H1 (cell line): ENCODE measurements around the gene WHAMM. TPM values are rescaled to one million over a fixed set of nuclear protein-coding genes. Genes with fewer than 3 reads are reported as not detected.
A peak's percentile ranks its signal among the peaks of the same experiment; 100 is the strongest.

Experiments used
- HDAC6 ChIP-seq: IDR thresholded peaks from one replicate; pipeline ENCODE4 v1.7.1; 2012; ENCODE audit warnings: low read depth, mild to moderate bottlenecking, inconsistent platforms, low read length, moderate library complexity
- RNF2 ChIP-seq: fragments of 200-900, 300-1000 bp; sonication (generic); IDR thresholded peaks from 2 replicates; pipeline ENCODE4 v1.7.1; 2016; ENCODE audit warnings: borderline replicate concordance, low read depth, mild to moderate bottlenecking, antibody characterized with exemption, low read length; ENCODE audit not compliant: poor library complexity, severe bottlenecking; ENCODE audit errors: missing control alignments
- SIN3A ChIP-seq, 2 experiments: IDR thresholded peaks in 1 of 2; conservative IDR thresholded peaks in 1 of 2; 2 replicates each; pipeline ENCODE4 v1.6.1; 2011 to 2012; ENCODE audit warnings: low read length in 2 of 2, improper control_type of control experiment in 1 of 2, low read depth in 1 of 2, mild to moderate bottlenecking in 1 of 2
- polyA plus RNA-seq, 7 experiments: library from polyadenylated mRNA; depleted of rRNA in 3 of 7; stranded (reverse) in 5 of 7; unstranded in 2 of 7; fragments of >200 nt in 5 of 7; fragments of 200-250 nt in 2 of 7; gene quantifications; 1 replicate in 5 of 7; 2 replicates in 1 of 7; 4 replicates in 1 of 7; pipeline versions ENCODE4 v1.2.1 to v1.2.3, GENCODE V29; 2011 to 2013; ENCODE audit warnings: missing spikeins in 2 of 7, mixed read lengths in 2 of 7
- total RNA-seq: library from RNA; stranded (reverse); fragmentation: NEBNext Ultra II Directional; extraction: Animal tissue kit (Norgen Biotek cat#: 25700); gene quantifications from 2 replicates; pipeline ENCODE4 v1.2.1, GENCODE V29; 2021
- TF ChIP-seq, protein P1 (sequence below): fragments of 300-600 bp; sonication (generic); IDR thresholded peaks from 2 replicates; pipeline ENCODE4 v1.7.1; 2012; ENCODE audit warnings: low read length, moderate library complexity, mild to moderate bottlenecking, inconsistent platforms; ENCODE audit not compliant: insufficient replicate concordance
- TF ChIP-seq, protein P2 (sequence below), 3 experiments: IDR thresholded peaks; 1 replicate in 2 of 3; 2 replicates in 1 of 3; pipeline versions ENCODE4 v1.5.1 to v1.6.1; 2011; ENCODE audit warnings: low read length in 3 of 3, mild to moderate bottlenecking in 3 of 3, inconsistent platforms in 2 of 3, low read depth in 1 of 3, moderate library complexity in 1 of 3; ENCODE audit not compliant: insufficient read depth in 1 of 3; ENCODE audit errors: control extremely low read depth in 1 of 3

WHAMM gene
- total and polyA plus RNA-seq, 2 of the 8 experiments (the other 6 are each of a cell fraction or from before 2014, with no cell fraction given) = 1.1 to 3.3 TPM

DNA sequence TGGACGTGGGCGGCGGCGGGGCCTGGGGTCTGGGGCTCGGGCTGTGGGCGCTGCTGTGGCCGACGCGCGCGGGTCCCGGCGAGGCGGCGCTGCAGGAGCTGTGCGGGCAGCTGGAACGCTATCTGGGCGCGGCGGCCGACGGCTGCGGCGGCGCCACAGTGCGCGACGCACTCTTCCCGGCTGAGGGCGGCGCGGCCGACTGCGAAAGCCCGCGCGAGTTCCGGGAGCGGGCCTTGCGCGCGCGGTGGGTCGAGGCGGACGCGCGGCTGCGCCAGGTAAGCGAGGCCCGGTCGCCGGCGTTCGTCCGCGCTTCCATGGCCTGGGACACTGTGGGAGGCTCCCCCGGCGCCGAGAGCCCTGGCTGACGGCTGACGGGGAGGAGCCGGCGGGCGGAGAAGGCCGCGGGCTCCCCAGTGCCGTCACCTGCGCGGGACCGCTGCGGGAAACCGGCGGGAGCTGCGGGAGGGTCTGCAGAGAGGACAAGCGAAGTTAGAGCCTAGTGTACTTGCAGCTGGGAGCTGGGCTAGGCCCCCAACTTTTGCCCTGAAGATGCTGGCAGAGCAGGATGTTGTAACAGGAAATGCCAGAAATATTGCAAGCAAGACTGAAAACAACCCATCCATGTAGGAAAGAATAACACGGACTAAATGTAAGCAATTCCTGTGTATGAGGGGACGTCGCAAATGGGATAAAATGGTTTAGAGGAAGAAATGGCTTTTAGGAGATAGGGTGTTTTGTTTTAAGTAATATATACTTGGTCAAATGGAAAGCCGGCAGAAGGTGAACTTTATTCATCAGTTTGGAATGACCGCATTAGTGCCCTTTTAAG is 847 bp downstream of the WHAMM start (continued):
- TF ChIP-seq, protein P1, sequence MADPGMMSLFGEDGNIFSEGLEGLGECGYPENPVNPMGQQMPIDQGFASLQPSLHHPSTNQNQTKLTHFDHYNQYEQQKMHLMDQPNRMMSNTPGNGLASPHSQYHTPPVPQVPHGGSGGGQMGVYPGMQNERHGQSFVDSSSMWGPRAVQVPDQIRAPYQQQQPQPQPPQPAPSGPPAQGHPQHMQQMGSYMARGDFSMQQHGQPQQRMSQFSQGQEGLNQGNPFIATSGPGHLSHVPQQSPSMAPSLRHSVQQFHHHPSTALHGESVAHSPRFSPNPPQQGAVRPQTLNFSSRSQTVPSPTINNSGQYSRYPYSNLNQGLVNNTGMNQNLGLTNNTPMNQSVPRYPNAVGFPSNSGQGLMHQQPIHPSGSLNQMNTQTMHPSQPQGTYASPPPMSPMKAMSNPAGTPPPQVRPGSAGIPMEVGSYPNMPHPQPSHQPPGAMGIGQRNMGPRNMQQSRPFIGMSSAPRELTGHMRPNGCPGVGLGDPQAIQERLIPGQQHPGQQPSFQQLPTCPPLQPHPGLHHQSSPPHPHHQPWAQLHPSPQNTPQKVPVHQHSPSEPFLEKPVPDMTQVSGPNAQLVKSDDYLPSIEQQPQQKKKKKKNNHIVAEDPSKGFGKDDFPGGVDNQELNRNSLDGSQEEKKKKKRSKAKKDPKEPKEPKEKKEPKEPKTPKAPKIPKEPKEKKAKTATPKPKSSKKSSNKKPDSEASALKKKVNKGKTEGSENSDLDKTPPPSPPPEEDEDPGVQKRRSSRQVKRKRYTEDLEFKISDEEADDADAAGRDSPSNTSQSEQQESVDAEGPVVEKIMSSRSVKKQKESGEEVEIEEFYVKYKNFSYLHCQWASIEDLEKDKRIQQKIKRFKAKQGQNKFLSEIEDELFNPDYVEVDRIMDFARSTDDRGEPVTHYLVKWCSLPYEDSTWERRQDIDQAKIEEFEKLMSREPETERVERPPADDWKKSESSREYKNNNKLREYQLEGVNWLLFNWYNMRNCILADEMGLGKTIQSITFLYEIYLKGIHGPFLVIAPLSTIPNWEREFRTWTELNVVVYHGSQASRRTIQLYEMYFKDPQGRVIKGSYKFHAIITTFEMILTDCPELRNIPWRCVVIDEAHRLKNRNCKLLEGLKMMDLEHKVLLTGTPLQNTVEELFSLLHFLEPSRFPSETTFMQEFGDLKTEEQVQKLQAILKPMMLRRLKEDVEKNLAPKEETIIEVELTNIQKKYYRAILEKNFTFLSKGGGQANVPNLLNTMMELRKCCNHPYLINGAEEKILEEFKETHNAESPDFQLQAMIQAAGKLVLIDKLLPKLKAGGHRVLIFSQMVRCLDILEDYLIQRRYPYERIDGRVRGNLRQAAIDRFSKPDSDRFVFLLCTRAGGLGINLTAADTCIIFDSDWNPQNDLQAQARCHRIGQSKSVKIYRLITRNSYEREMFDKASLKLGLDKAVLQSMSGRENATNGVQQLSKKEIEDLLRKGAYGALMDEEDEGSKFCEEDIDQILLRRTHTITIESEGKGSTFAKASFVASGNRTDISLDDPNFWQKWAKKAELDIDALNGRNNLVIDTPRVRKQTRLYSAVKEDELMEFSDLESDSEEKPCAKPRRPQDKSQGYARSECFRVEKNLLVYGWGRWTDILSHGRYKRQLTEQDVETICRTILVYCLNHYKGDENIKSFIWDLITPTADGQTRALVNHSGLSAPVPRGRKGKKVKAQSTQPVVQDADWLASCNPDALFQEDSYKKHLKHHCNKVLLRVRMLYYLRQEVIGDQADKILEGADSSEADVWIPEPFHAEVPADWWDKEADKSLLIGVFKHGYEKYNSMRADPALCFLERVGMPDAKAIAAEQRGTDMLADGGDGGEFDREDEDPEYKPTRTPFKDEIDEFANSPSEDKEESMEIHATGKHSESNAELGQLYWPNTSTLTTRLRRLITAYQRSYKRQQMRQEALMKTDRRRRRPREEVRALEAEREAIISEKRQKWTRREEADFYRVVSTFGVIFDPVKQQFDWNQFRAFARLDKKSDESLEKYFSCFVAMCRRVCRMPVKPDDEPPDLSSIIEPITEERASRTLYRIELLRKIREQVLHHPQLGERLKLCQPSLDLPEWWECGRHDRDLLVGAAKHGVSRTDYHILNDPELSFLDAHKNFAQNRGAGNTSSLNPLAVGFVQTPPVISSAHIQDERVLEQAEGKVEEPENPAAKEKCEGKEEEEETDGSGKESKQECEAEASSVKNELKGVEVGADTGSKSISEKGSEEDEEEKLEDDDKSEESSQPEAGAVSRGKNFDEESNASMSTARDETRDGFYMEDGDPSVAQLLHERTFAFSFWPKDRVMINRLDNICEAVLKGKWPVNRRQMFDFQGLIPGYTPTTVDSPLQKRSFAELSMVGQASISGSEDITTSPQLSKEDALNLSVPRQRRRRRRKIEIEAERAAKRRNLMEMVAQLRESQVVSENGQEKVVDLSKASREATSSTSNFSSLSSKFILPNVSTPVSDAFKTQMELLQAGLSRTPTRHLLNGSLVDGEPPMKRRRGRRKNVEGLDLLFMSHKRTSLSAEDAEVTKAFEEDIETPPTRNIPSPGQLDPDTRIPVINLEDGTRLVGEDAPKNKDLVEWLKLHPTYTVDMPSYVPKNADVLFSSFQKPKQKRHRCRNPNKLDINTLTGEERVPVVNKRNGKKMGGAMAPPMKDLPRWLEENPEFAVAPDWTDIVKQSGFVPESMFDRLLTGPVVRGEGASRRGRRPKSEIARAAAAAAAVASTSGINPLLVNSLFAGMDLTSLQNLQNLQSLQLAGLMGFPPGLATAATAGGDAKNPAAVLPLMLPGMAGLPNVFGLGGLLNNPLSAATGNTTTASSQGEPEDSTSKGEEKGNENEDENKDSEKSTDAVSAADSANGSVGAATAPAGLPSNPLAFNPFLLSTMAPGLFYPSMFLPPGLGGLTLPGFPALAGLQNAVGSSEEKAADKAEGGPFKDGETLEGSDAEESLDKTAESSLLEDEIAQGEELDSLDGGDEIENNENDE = no peak
- TF ChIP-seq, protein P2, sequence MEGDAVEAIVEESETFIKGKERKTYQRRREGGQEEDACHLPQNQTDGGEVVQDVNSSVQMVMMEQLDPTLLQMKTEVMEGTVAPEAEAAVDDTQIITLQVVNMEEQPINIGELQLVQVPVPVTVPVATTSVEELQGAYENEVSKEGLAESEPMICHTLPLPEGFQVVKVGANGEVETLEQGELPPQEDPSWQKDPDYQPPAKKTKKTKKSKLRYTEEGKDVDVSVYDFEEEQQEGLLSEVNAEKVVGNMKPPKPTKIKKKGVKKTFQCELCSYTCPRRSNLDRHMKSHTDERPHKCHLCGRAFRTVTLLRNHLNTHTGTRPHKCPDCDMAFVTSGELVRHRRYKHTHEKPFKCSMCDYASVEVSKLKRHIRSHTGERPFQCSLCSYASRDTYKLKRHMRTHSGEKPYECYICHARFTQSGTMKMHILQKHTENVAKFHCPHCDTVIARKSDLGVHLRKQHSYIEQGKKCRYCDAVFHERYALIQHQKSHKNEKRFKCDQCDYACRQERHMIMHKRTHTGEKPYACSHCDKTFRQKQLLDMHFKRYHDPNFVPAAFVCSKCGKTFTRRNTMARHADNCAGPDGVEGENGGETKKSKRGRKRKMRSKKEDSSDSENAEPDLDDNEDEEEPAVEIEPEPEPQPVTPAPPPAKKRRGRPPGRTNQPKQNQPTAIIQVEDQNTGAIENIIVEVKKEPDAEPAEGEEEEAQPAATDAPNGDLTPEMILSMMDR (IDR thresholded peaks at IDR 0.05; ENCODE audit: control extremely low read depth in 1 of 3, insufficient read depth in 1 of 3, low read depth in 1 of 3, low read length in 3 of 3) = no peak
- TF ChIP-seq RNF2 (no peak), SIN3A (conservative IDR thresholded peaks at IDR 0.05 in 1 of 2, IDR thresholded peaks at IDR 0.05 in 1 of 2; ENCODE audit: low read depth in 1 of 2, low read length in 2 of 2) (peak in 1 of 2 experiments; percentile 8; a peak in 1 of 4 replicates), HDAC6 (no peak)
